ENCODE results near the gene CRYBA4.

The CRYBA4 gene

GRCh38 chr22:26629988-26630761, 8.4 kb downstream of the CRYBA4 start:
- no peak for DNase-seq

- DNase-seq: no peak
Observed at GRCh38 chr22:26631282-26631681, 9.5 kb downstream of the CRYBA4 start.

- no peak for DNase-seq
Observed at GRCh38 chr22:26632422-26633155, 10.8 kb downstream of the CRYBA4 start.

- no peak for DNase-seq
Observed at GRCh38 chr22:26634189-26634588, 12.4 kb downstream of the CRYBA4 start.

- DNase-seq: no peak
Observed at GRCh38 chr22:26635117-26635516, 13.4 kb downstream of the CRYBA4 start.

- DNase-seq: no peak
Observed at GRCh38 chr22:26636296-26636695, 14.5 kb downstream of the CRYBA4 start.

GRCh38 chr22:26642465-26643417, 21.0 kb downstream of the CRYBA4 start:
- DNase-seq: peak; percentile 23 to 87 (median 40)

- DNase-seq: peak in 1 of 5 donors; percentile 48
Observed at GRCh38 chr22:26643418-26644100, 21.8 kb downstream of the CRYBA4 start.

- no peak for DNase-seq
Observed at GRCh38 chr22:26646158-26646557, 24.4 kb downstream of the CRYBA4 start.

- DNase-seq: peak in 2 of 5 donors; percentile 36 to 66
Observed at GRCh38 chr22:26648011-26648497, 26.3 kb downstream of the CRYBA4 start.

- no peak for DNase-seq
Observed at GRCh38 chr22:26648528-26649388, 27.0 kb downstream of the CRYBA4 start.

GRCh38 chr22:26650722-26651421, 29.1 kb downstream of the CRYBA4 start:
- no peak for DNase-seq

- DNase-seq: no peak
Observed at GRCh38 chr22:26651815-26652214, 30.1 kb downstream of the CRYBA4 start.

- DNase-seq: peak; percentile 48 to 80 (median 62)
Observed at GRCh38 chr22:26656891-26657851, 35.4 kb downstream of the CRYBA4 start, which contains the start of gene MIAT. Gene MIAT (plus strand): TSS chr22:26657588.

- peak in 1 of 5 donors; percentile 34 for DNase-seq
Observed at GRCh38 chr22:26658161-26658560, 36.4 kb downstream of the CRYBA4 start.

- DNase-seq: peak; percentile 19 to 85 (median 50)
Observed at GRCh38 chr22:26658671-26659478, 37.1 kb downstream of the CRYBA4 start.

GRCh38 chr22:26660356-26660755, 38.6 kb downstream of the CRYBA4 start:
- DNase-seq: no peak

GRCh38 chr22:26660961-26661578, 39.3 kb downstream of the CRYBA4 start:
- no peak for DNase-seq
